ENCODE measurements around the gene CENPP.

DNA sequence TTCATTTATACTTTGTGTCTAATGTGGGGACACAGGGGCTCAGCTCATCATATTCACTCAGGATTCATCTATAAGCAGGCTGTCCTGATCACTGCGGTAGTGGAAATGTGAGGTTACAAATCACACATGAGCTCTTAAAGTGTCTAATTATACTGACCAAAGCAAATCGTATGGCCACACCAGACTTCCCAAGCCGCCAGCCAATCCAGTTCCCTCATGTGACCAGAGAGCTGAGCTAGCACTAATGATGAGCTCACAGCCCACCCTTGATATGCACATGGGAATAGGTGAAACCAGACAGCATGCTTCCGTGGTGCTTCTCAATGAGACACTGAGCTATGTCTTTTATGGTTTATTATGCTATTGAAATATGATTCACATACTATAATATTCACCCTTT is 192.4 kb downstream of the CENPP start:
- TF ChIP-seq CTCF (IDR thresholded peaks at IDR 0.05) (no peak), POLR2A (IDR thresholded peaks at IDR 0.05) (no peak)
